NCI-H524 treated with DMSO at 0.1 percent for 48 hours (cell line): ENCODE data around the gene PCLO.
"Not testable (repeated sequence)": the region's sequence is repeated elsewhere in the genome, so short reads cannot be mapped to it uniquely, and the experiment has no call there.

ENCODE experiments used
- DNase-seq: peaks from one replicate; lab custom pipeline; 2025; lab: John Stamatoyannopoulos, UW

The PCLO gene

DNA sequence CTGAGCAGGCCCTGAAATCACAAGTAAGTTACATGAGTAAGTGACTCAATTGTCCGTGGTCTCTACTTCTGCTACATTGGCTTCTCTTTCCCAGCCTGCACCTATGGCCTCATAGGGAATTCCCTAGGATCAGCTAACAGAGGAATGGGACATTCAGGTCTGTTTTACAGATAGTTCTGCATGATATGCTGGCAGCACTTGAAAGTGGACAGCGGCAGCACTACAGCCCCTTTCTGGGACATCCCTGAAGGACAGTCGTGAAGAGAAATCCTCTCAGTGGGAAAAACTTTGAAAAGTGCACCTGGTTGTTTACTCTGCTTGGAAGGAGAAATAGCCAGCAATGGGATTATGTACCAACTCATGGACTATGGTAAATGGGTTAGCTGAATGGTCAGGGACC, 426.1 kb downstream of the PCLO start:
- no peak for DNase-seq

- DNase-seq, result no peak
Observed at GRCh38 chr7:82732677-82733076, 430.0 kb downstream of the PCLO start.

DNA sequence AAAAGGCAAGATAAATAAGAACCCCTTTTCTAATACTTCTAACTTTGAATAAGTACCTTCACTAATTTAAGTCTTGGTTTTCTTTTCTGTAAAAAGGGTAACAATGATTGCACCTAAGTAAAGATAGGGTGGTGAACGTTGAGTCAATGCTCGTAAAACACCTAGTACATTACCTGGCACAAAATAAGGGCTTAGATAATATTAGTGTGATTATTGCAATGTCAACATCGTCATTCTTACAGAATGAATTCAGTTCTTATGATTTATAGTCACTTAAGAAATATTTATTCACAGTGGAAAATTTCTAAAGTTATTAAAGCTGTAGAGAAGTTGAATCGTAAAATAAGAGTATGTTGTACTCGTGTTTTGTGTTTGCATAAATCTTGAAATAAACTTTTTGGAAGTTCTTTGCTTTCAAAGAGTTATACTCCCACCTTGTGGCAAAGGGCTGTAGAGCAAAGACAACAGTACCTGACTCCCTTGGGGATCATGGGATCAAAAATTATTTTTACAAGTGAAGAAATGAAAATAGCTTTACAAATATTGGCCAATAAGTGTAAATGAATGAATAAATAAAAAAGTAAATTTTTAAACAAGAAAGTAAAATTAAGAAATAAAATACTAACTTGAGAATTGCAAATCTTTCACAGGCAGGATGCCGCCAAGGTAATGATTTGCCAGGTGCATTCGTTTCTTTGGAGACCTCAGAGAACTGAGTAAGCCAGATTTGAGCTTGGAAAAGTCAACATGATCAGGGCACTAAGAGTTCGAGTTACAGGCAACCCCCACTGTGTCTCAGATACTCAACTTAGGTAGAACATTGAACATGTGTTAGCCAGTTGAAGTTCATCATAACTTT, 433.3 kb downstream of the PCLO start:
- DNase-seq, result no peak

GRCh38 chr7:82726038-82726800, 436.5 kb downstream of the PCLO start:
- no peak for DNase-seq

DNA sequence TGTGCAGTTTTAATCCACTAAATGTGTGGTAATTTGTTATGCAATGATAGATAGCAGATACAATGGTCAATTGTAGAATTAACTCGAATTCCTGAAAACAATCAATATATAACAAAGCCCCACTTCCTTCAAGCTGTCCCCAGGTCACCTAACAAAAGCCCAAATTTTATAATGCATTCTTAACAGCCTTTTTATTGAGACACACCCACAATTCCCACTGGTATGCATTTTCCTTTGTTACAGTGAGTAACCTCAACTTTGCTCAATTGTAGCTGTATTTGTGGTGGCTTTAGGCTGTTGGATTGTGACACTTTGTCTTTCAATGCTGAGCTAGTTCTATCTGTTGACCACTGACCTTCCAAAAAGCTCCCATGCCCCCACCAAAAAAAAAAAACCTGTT, 439.3 kb downstream of the PCLO start:
- DNase-seq, result no peak

GRCh38 chr7:82722946-82723345, 439.7 kb downstream of the PCLO start:
- DNase-seq, result no peak

GRCh38 chr7:82715344-82715743, 447.3 kb downstream of the PCLO start:
- no peak for DNase-seq

DNA sequence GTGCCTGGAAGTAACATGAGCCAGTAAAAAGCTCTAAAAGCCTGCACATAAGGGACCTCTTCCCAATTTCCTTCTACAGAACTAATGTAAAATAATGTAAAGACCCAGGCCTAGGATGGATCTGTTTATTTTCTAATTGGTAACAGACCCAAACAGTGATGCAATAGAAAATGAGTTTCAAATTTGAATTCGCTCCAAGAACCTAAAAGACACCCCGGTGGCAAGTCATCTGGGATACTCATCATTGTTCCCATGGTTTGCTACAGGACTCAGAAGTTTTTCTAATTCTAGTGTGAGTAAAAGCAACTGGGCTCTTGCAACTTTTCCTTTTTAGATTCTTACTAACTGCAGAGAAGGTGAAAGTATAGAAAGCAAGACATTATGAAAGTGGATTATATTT, 447.8 kb downstream of the PCLO start:
- no peak for DNase-seq

DNA sequence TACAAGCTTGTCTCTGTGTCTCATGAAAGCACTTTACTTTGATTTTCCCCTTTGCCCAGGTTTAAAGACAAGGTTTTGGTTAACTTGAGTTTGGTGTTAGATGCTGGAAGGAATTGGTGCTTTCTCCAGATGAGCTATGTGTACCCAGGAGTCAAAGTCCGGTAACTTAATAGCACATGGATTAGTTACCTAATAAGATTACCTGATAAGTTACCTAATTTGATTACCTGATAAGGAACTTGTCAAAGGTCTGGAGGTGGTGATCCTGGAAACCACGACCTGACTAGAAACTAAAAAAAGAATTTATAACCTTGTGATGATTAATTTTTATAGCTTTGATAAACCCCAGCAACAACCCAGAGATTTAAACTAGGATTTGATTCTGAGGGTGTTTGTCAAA, 449.2 kb downstream of the PCLO start:
- no peak for DNase-seq

- not testable (repeated sequence) for DNase-seq
Observed at GRCh38 chr7:82706344-82706743, 456.3 kb downstream of the PCLO start.

- no peak for DNase-seq
Observed at GRCh38 chr7:82705517-82706260, 457.0 kb downstream of the PCLO start.

GRCh38 chr7:82704121-82704520, 458.6 kb downstream of the PCLO start:
- DNase-seq, result no peak
